Pancreas (tissue), 10 donors: ENCODE measurements around the gene GABRR3. TPM values are rescaled to one million over a fixed set of nuclear protein-coding genes. Genes with fewer than 3 reads are reported as not detected.

Source experiments
- ATAC-seq, 4 donors: fragments of 200-7000 bp; cut with Tn5 transposase; one replicate each; pipeline versions ENCODE4 v1.8.0 to v1.9.1; 2020; ENCODE audit warnings: mild to moderate bottlenecking in 4 of 4, moderate library complexity in 4 of 4
- DNase-seq, 6 donors: peaks; one replicate each; pipeline ENCODE4 v3.0.0-alpha.2; 2020
- FAIRE-seq: peaks from 2 replicates; lab custom pipeline; 2012; peaks lifted over from hg19 to GRCh38; lab: Jason Lieb, UNC
- H3K27ac ChIP-seq, 4 donors: fragments of 200-600 bp; sonication (generic); 1 replicate in 3 of 4; 2 replicates in 1 of 4; pipeline versions ENCODE4 v1.5.0 to v1.8.0; 2020
- H3K27me3 ChIP-seq, 4 donors: fragments of 200-600 bp; one replicate each; pipeline ENCODE4 v1.8.0; 2021
- H3K36me3 ChIP-seq, 3 donors: fragments of 200-600 bp; sonication (generic) in 1 of 3; one replicate each; pipeline versions ENCODE4 v1.5.0 to v1.8.0; 2020 to 2021
- H3K4me1 ChIP-seq, 3 donors: fragments of 200-600 bp; one replicate each; pipeline ENCODE4 v1.8.0; 2021
- H3K4me3 ChIP-seq, 4 donors: fragments of 200-600 bp; sonication (generic) in 2 of 4; one replicate each; pipeline versions ENCODE4 v1.5.0 to v1.8.0; 2020 to 2021
- H3K9me3 ChIP-seq, 4 donors: fragments of 200-600 bp; one replicate each; pipeline ENCODE4 v1.8.0; 2021
- WGBS, 2 donors: extraction: QIAGEN DNeasy Blood & Tissue Kit; methylation state at CpG; one replicate each; pipeline ENCODE4 v1.1.7; 2013; 5-methylcytosine and 5-hydroxymethylcytosine counted together
- intact Hi-C, 3 donors: fragments of 100-400 bp; cut with DNase I; formaldehyde crosslinking; loops; one replicate each; pipeline versions ENCODE4 v1.11.1 to v1.14.2; 2022
- polyA plus RNA-seq, 2 donors: library from polyadenylated mRNA; stranded (reverse); fragments of 200-250 nt; gene quantifications; one replicate each; pipeline ENCODE4 v1.2.3, GENCODE V29; 2013
- total RNA-seq, 6 donors: library from RNA; stranded (reverse); fragmentation: NEBNext Ultra II Directional in 4 of 6; extraction: Animal tissue kit (Norgen Biotek cat#: 25700) in 4 of 6; gene quantifications; one replicate each; pipeline versions ENCODE4 v1.2.1 to v1.2.4, GENCODE V29; 2021 to 2023
- TF ChIP-seq, protein P1 (sequence below), 4 donors: fragments of 200-600 bp; sonication (generic) in 3 of 4; IDR thresholded peaks; one replicate each; pipeline versions ENCODE4 v1.5.0 to v1.8.0; 2021; ENCODE audit warnings: antibody characterized with exemption in 4 of 4
- donor health status: healthy with polysubstance abuse.
- donor health status: DM: no; HTN: no; CAD: no; lungs with moderate emphysema.
- donor health status: DM: no; HTN: no; CAD: no.
- donor health status: control.
- donor health status: control.
- donor health status: Bipolar disorder and iron deficiency.
- donor health status: DM: yes; HTN: yes; CAD: no.
- donor health status: DM: no; HTN: no; CAD: no.
- donor health status: DM: no; HTN: no; CAD: no.
- donor health status: DM: yes; HTN: yes; CAD: no.

The GABRR3 gene
- total and polyA plus RNA-seq, 8 donors: 0.02 TPM; not detected in 7

DNA sequence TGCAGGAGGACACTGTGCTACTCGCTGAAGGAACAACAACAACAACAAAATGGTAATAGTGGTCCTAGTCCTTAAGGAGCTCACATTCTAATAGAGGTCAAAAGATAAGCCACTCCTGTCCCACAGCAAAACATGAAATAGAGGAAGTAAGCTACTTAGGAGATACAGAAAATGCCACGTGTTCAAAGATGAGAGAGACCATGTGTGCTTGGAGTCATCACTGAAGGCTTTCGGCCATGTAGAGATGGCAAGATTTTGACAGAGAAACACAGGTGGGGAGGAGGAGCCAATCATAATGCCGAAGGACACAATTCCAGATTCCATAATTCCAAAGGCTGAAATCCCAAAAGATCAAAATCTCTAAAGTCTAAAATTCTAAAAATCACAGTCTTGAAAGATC lies 38.1 kb downstream of the GABRR3 start:
- Histone ChIP-seq H3K27me3 (no peaks in the 10 kb centered on the region), H3K9me3 (no peaks in the 10 kb centered on the region), H3K4me3 (no peak overlapping the region), H3K27ac (no peak overlapping the region), H3K36me3 (no peaks in the 10 kb centered on the region), H3K4me1 (peaks cover 0 to 9% (median 0%) of the 10 kb centered on the region in 3 donors)
- TF ChIP-seq, protein P1, sequence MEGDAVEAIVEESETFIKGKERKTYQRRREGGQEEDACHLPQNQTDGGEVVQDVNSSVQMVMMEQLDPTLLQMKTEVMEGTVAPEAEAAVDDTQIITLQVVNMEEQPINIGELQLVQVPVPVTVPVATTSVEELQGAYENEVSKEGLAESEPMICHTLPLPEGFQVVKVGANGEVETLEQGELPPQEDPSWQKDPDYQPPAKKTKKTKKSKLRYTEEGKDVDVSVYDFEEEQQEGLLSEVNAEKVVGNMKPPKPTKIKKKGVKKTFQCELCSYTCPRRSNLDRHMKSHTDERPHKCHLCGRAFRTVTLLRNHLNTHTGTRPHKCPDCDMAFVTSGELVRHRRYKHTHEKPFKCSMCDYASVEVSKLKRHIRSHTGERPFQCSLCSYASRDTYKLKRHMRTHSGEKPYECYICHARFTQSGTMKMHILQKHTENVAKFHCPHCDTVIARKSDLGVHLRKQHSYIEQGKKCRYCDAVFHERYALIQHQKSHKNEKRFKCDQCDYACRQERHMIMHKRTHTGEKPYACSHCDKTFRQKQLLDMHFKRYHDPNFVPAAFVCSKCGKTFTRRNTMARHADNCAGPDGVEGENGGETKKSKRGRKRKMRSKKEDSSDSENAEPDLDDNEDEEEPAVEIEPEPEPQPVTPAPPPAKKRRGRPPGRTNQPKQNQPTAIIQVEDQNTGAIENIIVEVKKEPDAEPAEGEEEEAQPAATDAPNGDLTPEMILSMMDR (IDR thresholded peaks at IDR 0.05): no peak
- 88 to 95% methylated on average over 4 of the region's 4 CpGs for WGBS, 2 donors
- intact Hi-C loops: no loop called here
- ATAC-seq (no peak), DNase-seq (no peak), FAIRE-seq (no peak)

DNA sequence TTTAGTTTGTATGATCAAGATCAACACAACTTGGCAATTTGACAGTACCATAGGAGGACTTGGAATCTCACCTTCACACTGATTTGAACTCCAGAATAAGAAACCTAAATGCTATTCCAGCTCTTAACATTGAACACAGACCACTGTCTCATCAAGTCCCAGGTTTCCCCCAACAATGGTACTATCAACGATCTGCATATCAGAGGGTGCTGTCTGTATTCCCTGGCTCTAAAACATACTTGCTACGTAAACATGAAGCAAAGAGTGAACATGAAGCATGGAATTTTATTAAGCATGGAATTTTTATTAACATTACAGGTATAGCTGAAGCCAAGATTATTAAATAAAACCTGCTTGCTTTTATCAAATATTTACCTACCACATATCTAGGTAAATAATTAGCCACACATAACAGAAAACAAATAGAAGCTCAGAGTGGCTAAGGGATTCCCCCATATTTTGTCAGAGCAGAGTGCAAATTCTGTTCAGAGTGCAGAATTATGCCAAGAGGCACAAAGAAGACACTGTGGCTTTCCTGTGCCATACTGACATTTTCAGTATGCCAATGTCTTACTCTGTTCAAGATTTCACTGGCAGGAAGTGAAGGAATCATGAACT lies 40.7 kb downstream of the GABRR3 start:
- ATAC-seq: peak in 3 of 4 donors; percentile 22 to 64 (median 53)
- TF ChIP-seq, protein P1 (IDR thresholded peaks at IDR 0.05): no peak
- H3K27me3 ChIP-seq: no peaks in the 10 kb centered on the region
- no peaks in the 10 kb centered on the region for H3K9me3 ChIP-seq
- intact Hi-C loops: no loop called here
- no peak for DNase-seq
- peaks cover 0 to 9% (median 0%) of the 10 kb centered on the region in 3 donors for H3K4me1 ChIP-seq
- no peak overlapping the region for H3K4me3 ChIP-seq
- 16 to 23% methylated on average over 2 of the region's 2 CpGs for WGBS, 2 donors
- no peak overlapping the region for H3K27ac ChIP-seq
- no peaks in the 10 kb centered on the region for H3K36me3 ChIP-seq
- FAIRE-seq: no peak

DNA sequence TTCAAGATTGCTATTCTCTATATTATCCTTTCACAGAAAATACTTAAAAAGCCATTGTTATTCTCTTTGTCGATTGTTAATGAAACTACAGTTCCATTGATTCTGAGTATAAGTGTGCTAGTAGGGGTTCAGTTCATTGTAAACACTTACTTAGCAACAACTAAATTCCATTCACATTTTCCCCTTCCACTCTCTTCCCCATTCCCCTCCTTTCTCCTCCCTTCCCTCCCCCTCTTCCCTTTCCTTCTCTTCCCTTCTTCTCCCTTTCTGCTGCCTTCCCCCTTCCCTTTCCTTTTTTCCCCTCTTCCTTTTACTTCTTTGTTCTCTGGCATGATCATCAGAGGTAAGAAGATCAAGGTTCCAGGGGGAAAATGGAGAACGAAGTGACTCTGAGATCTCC lies 41.6 kb downstream of the GABRR3 start:
- H3K36me3 ChIP-seq: no peaks in the 10 kb centered on the region
- no peak overlapping the region for H3K4me3 ChIP-seq
- H3K27ac ChIP-seq: no peak overlapping the region
- H3K9me3 ChIP-seq: no peaks in the 10 kb centered on the region
- intact Hi-C loops: no loop called here
- ATAC-seq (no peak), FAIRE-seq (no peak), DNase-seq (no peak)
- WGBS, 2 donors: 73 to 74% methylated on average over 2 of the region's 2 CpGs
- no peaks in the 10 kb centered on the region for H3K27me3 ChIP-seq
- H3K4me1 ChIP-seq: peaks cover 0 to 9% (median 0%) of the 10 kb centered on the region in 3 donors
- TF ChIP-seq, protein P1 (IDR thresholded peaks at IDR 0.05): no peak

DNA sequence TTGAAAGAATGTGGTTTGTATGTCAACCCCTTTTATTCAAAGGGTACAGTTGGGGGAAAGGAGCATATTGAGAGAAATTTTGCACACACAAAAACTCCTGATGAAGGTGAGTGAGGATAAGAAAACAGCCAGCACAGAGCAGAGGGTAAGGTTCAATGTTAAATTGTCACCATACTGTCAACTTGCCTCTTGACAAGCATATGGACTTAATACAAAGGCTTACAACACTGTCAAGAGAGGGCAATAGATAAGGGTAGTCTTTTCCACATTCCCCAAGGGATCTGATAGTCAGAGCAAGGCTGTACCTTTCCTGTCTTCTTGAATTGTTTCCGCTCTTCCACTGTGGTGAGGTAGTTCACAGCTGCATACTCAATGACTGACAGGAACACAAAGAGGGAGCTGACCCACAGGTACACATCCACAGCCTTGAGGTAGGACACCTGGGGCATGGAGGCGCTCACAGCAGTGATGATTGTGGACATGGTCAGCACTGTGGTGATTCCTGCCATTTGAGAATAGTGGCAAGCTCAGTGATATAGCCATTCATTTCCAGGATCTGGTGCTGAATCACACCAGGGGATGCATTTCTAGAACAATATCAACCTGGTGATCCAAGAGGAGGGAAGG lies 42.5 kb downstream of the GABRR3 start:
- Histone ChIP-seq H3K36me3 (no peaks in the 10 kb centered on the region), H3K4me1 (peaks cover 0 to 9% (median 0%) of the 10 kb centered on the region in 3 donors), H3K27me3 (no peaks in the 10 kb centered on the region), H3K27ac (no peak overlapping the region), H3K9me3 (no peaks in the 10 kb centered on the region), H3K4me3 (no peak overlapping the region)
- intact Hi-C loops: no loop called here
- TF ChIP-seq, protein P1 (IDR thresholded peaks at IDR 0.05): no peak
- no peak for FAIRE-seq
- no peak for DNase-seq
- ATAC-seq: no peak
- 97 to 99% methylated on average over 2 of the region's 2 CpGs for WGBS, 2 donors

DNA sequence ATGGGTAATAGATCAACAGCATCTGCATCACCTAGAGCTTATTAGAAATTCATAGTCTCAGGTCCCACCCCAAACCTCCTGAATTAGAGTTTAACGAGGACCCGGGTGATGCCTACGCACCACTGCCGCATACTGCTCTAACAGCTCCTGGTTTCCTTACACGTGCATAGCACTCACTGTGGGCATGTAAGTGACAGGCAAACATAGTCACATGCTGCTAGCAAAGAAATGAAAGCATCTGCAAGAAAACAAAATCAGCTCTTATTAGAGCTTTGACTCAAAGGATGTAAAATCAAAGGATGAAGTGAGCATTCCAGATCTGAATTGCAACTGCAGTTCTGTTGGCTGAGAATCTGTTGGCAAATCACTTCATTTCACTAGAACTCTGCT lies 43.8 kb downstream of the GABRR3 start:
- Histone ChIP-seq H3K27me3 (no peaks in the 10 kb centered on the region), H3K4me3 (no peak overlapping the region), H3K9me3 (no peaks in the 10 kb centered on the region), H3K36me3 (no peaks in the 10 kb centered on the region), H3K4me1 (peaks cover 0 to 9% (median 0%) of the 10 kb centered on the region in 3 donors), H3K27ac (no peak overlapping the region)
- TF ChIP-seq, protein P1 (IDR thresholded peaks at IDR 0.05): no peak
- no peak for FAIRE-seq
- WGBS, 2 donors: 78% methylated on average over 5 of the region's 5 CpGs
- ATAC-seq: no peak
- intact Hi-C loops: no loop called here
- DNase-seq: no peak
